ENCODE results near the gene COPS9.

Gene COPS9

GRCh38 chr2:240132651-240132980 is 3.5 kb downstream of the COPS9 start:
- no peak for DNase-seq

- no peak for DNase-seq
These were observed 4.0 kb downstream of the COPS9 start for GRCh38 chr2:240131941-240132650.

GRCh38 chr2:240131296-240131695 is 4.8 kb downstream of the COPS9 start:
- no peak for DNase-seq

- DNase-seq: no peak
These were observed 5.5 kb downstream of the COPS9 start for GRCh38 chr2:240130393-240131195.

GRCh38 chr2:240129731-240130392 is 6.2 kb downstream of the COPS9 start:
- no peak for DNase-seq

GRCh38 chr2:240129311-240129710 is 6.8 kb downstream of the COPS9 start:
- no peak for DNase-seq

GRCh38 chr2:240128608-240129145 is 7.4 kb downstream of the COPS9 start:
- no peak for DNase-seq

GRCh38 chr2:240127911-240128607 is 8.0 kb downstream of the COPS9 start:
- DNase-seq: no peak

GRCh38 chr2:240127191-240127750 is 8.8 kb downstream of the COPS9 start:
- no peak for DNase-seq

- DNase-seq: no peak
These were observed 9.4 kb downstream of the COPS9 start for GRCh38 chr2:240126731-240127130.

GRCh38 chr2:240125742-240126141 is 10.4 kb downstream of the COPS9 start:
- no peak for DNase-seq

GRCh38 chr2:240124651-240125030 is 11.5 kb downstream of the COPS9 start:
- no peak for DNase-seq

- DNase-seq: no peak
These were observed 12.1 kb downstream of the COPS9 start for GRCh38 chr2:240123821-240124650.

- no peak for DNase-seq
These were observed 14.4 kb downstream of the COPS9 start for GRCh38 chr2:240121675-240122074.

- DNase-seq: no peak
These were observed 14.9 kb downstream of the COPS9 start for GRCh38 chr2:240121190-240121589.

GRCh38 chr2:240114233-240114632 is 21.9 kb downstream of the COPS9 start:
- no peak for DNase-seq

- no peak for DNase-seq
These were observed 23.0 kb downstream of the COPS9 start for GRCh38 chr2:240112914-240113690.

GRCh38 chr2:240111253-240111652 is 24.9 kb downstream of the COPS9 start:
- DNase-seq: no peak

- no peak for DNase-seq
These were observed 26.7 kb downstream of the COPS9 start for GRCh38 chr2:240109386-240109785.

GRCh38 chr2:240107477-240107796 is 28.7 kb downstream of the COPS9 start:
- DNase-seq: no peak
